Measurements from ENCODE around the gene PACS2.

PACS2 gene

DNA sequence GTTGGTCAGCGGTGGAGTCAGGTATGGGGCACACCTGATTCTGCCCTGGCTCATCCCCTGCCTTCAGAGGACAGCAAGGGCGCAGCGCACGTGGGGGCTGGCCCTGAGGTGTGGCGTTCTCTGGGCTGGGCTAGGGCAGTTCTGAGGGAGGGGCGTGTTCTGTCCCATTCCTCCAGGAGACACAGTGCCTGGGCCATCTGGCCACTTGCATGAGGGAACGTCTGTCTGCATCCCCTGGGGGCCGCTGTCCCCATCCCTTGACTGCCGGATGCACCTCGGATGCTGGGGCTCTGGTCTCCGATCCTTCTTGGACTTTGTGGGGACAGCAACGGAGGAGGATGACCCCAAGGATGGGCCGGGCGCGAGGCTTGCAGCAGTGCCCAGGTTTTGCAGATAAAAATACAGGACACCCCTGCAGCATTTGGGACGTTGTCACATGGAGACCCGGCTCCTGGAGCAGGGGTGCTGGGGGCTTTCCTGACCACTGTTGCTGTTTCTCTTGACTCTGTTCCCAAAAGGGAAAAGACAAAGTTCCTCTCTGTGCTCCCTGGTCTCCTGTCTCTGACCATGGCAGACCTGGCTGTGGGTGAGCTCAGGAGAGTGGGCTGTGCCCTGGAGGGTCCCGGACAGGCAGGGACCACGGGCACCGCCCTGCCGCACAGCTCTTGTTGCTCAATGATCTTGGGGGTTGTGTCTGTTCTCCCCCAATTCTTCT lies 112.0 kb downstream of the PACS2 start:
- POLR2A ChIA-PET, result no interaction called here
- CTCF ChIA-PET, result interaction anchor here (1.4 to 1.6 kb wide), 2 partner anchors 22 to 63 kb away, joined by 3 to 4 read pairs; no protein-coding TSS in a partner anchor
- no peak for DNase-seq (ENCODE audit: extremely low spot score)
- TF ChIP-seq, protein P1, sequence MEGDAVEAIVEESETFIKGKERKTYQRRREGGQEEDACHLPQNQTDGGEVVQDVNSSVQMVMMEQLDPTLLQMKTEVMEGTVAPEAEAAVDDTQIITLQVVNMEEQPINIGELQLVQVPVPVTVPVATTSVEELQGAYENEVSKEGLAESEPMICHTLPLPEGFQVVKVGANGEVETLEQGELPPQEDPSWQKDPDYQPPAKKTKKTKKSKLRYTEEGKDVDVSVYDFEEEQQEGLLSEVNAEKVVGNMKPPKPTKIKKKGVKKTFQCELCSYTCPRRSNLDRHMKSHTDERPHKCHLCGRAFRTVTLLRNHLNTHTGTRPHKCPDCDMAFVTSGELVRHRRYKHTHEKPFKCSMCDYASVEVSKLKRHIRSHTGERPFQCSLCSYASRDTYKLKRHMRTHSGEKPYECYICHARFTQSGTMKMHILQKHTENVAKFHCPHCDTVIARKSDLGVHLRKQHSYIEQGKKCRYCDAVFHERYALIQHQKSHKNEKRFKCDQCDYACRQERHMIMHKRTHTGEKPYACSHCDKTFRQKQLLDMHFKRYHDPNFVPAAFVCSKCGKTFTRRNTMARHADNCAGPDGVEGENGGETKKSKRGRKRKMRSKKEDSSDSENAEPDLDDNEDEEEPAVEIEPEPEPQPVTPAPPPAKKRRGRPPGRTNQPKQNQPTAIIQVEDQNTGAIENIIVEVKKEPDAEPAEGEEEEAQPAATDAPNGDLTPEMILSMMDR (IDR thresholded peaks at IDR 0.05; ENCODE audit: control extremely low read depth, extremely low read depth, low read depth, missing control alignments), result no peak

DNA sequence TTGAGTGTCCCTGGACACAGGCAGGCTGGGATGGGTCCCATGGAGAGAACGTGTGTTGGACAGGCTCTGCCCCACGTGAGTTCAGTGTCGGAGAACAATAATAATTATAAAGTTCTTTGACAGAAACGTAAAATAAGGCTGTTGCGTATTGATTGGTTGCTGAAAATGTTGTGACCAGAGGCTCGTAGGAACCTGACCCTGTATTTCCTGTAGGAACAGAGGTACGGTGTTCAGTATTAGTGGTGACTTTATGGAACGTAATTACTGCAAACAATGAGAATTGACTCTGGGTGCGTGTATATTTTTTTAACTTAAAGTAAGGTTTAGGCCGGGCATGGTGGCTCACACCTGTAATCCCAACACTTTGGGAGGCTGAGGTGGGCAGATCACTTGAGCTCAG lies 112.9 kb downstream of the PACS2 start:
- DNase-seq (ENCODE audit: extremely low spot score), result no peak
- CTCF ChIA-PET, result interaction anchor here (0.7 to 1.6 kb wide), 3 partner anchors 10 to 63 kb away, joined by 3 to 5 read pairs (median 4); no protein-coding TSS in a partner anchor
- POLR2A ChIA-PET, result no interaction called here
- TF ChIP-seq, protein P1 (IDR thresholded peaks at IDR 0.05; ENCODE audit: control extremely low read depth, extremely low read depth, low read depth, missing control alignments), result no peak

DNA sequence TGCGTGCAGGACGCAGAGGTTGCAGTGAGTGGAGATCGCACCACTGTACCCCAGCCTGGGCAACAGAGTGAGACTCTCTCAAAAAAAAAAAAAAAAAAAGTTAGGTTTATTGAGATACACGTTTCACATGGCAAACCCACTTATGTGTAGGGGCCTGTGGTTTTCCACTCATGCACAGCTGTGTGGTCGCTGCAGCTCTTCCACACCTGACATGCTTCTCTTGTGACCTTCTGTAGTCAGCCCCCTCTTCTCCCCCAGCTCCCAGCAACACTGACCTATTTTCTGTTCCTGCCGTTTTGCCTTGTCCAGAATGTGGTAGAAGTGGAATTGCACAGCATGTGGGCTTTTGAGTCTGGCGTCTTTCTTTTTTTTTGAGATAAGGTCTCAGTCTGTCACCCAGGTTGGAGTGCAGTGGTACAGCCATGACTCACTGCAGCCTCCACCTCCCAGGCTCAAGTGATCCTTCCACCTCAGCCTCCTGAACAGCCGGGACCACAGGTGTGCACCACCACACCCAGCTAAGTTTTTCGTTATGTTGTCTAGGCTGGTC lies 113.5 kb downstream of the PACS2 start:
- TF ChIP-seq, protein P1 (IDR thresholded peaks at IDR 0.05; ENCODE audit: control extremely low read depth, extremely low read depth, low read depth, missing control alignments), result no peak
- CTCF ChIA-PET, result interaction anchor here (0.7 to 1.6 kb wide), 3 partner anchors 10 to 21 kb away, joined by 3 to 5 read pairs (median 4); no protein-coding TSS in a partner anchor
- POLR2A ChIA-PET, result no interaction called here
- DNase-seq (ENCODE audit: extremely low spot score), result no peak

DNA sequence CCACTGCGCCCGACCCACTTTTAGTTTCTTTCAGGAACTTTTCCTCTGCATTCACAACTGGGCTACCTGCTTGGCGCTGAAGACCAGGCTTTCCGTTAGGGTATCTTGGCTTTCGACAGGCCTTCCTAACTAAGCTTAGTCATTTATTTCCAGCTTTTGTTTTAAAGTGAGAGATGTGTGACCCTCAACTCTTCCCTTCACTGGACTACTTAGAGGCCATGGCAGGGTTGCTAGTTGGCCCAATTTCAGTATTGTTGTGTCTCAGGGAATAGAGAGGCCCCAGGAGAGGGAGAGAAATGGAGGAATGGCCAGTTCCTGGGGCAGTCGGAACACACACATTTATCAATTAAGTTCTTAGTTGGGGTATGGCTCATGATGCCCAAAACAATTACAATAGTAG lies 115.5 kb downstream of the PACS2 start:
- TF ChIP-seq, protein P1 (IDR thresholded peaks at IDR 0.05; ENCODE audit: control extremely low read depth, extremely low read depth, low read depth, missing control alignments), result no peak
- POLR2A ChIA-PET, result interaction anchor here (0.6 kb wide), 1 partner anchor 1711 kb away, joined by 6 read pairs; no protein-coding TSS in a partner anchor
- CTCF ChIA-PET, result interaction anchor here (1.0 to 1.2 kb wide), 2 partner anchors 51 to 60 kb away, joined by 3 to 4 read pairs; no protein-coding TSS in a partner anchor
- DNase-seq (ENCODE audit: extremely low spot score), result no peak

DNA sequence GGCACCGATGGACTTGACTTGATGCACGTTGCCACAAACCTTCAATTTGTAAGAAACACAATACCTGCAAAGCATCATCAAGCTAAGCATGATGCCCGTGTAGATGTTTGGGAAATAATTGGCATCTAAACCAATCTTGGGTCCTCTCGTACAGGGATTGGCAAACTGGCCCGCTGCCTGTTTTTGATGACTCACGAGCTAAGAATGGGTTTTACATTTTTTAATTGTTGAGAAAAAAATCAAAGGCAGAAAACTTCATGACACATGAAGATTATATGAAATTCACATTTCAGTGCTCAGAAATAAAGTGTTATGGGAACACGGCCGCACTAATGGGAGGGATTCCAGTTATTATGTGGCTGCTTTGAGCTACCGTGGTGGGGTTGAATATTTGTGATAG lies 116.0 kb downstream of the PACS2 start:
- ChIA-PET POLR2A (no interaction called here), CTCF (interaction anchor here (1.0 to 1.4 kb wide), 4 partner anchors 9 to 59 kb away, joined by 3 to 4 read pairs (median 3); no protein-coding TSS in a partner anchor)
- no peak for DNase-seq (ENCODE audit: extremely low spot score)
- TF ChIP-seq, protein P1 (IDR thresholded peaks at IDR 0.05; ENCODE audit: control extremely low read depth, extremely low read depth, low read depth, missing control alignments), result no peak

DNA sequence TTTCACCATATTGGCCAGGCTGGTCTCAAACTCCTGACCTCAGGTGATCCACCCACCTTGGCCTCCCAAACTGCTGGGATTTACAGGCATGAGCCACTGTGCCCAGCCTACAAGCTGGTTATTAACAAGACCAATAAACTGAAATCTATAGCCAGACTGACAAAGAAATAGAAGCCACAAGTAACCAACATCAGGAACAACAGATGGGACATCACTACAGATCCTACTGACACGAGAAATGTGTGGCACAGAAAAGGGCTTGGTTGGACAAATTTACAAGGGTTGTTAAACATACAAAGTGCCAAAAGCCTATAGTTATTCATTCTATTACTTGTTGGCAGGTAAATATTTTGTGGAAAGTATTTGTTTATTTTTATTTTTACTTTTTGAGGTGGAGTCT lies 116.7 kb downstream of the PACS2 start:
- TF ChIP-seq, protein P1 (IDR thresholded peaks at IDR 0.05; ENCODE audit: control extremely low read depth, extremely low read depth, low read depth, missing control alignments), result no peak
- POLR2A ChIA-PET, result no interaction called here
- no peak for DNase-seq (ENCODE audit: extremely low spot score)
- CTCF ChIA-PET, result interaction anchor here (1.2 to 1.4 kb wide), 3 partner anchors 10 to 59 kb away, joined by 3 to 4 read pairs (median 3); no protein-coding TSS in a partner anchor

Data from GM10248 (cell line).